ENCODE measurements around the gene STK11IP. TPM values are rescaled to one million over a fixed set of nuclear protein-coding genes. Genes with fewer than 3 reads are reported as not detected.

Gene STK11IP
- polyA plus RNA-seq, 5 donors, result 20.3 to 29.7 (median 26.2) TPM

GRCh38 chr2:219561179-219562048, 36.2 kb upstream of the STK11IP start:
- DNase-seq, result no peak

DNA sequence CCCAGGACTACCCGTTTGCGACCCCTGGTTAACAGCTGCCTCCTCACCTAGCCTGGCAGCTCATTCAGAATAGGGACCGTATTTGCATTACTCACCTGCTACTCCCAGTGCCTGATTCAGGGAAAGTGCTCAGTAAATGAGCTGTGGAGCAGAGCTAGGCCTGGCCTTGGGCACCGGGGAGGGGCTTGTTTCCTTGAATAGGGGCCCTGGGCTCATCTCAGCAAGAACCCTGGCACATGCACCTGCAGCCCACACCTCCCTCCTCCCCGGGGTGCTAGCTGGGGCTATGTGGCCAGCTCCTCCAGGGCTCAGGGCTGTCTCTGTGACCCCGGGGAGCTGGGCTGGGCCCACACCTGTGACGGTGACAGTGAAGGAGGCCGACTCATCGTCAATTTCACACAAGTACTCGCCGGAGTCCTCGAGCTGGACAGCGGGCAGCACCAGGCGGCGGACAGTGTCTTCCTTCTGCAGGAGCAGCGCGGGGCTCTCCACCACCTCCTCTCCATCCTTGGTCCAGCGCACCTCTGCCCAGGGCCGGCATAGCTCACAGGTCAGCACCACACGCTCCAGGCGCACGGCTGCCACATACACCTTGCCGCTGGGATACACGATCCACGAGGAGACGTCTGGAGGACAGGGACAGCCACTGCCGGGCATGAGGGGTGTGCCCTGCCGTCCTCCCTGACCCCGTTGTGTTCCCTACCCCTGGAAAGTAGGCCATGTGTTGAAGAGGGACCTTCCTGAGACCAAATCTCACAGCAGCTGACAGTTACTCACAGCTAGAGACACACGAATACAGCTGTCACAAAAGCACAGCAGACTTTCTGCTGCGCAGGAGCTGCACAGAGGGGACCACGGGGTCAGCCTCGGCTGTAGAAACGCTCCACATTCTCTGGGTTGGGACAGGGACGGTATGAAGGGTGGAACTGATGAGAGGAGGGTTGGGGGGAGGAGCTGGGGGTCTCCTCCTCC, 35.3 kb upstream of the STK11IP start:
- no peak for DNase-seq

DNA sequence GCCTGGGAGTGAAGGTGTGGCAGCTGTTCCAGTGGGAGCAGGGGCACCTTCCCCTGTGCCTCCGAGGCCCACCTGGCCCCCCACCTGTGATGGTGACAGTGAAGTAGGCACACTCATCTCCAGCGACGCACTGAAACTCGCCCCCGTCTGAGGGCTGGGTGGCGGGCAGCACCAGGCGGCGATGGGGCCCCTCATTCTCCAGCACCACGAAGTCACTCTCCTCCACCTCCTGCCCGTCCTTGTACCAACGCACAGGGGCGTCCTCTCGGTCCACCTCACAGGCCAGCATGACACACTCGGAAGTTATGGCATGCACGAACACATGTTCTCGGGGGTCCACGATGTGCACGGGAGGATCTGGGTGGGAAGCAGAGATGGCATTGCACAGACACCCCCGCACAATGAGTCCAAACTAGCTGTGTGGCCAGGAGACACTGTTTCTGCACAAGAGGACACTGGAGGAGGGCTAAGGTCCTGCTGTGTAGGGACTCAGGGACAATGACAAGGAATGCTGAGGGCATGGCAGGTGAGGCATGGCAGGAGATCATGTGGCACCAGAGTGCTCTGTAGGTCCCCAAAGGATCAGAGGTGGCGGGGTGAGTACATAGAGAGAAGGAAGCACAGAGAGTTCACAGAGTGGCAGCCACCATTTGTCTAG, 34.3 kb upstream of the STK11IP start:
- DNase-seq, result no peak

- DNase-seq, result no peak
Observed at GRCh38 chr2:219565130-219566080, 32.3 kb upstream of the STK11IP start.

- no peak for DNase-seq
Observed at GRCh38 chr2:219566640-219567039, 31.0 kb upstream of the STK11IP start.

DNA sequence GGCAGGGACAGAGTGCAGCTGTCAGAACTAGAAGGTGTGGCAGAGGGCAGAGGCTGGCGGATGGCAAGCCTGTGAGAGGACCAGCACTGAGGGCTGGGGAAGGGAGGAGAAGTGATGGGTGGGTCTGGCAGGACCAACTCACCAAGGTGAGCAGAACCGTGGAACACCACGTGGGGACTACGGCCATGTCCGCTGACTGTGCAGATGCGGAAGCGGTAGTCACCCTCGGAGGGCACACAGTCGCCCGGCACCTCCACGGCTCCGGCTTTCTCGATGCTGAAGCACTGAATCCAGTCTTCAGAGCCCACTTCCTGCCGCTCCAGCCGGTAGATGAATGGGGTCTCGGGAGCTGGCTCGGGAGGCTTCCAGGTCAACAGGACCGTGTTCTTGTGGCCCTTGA, 30.5 kb upstream of the STK11IP start:
- DNase-seq, result no peak

DNA sequence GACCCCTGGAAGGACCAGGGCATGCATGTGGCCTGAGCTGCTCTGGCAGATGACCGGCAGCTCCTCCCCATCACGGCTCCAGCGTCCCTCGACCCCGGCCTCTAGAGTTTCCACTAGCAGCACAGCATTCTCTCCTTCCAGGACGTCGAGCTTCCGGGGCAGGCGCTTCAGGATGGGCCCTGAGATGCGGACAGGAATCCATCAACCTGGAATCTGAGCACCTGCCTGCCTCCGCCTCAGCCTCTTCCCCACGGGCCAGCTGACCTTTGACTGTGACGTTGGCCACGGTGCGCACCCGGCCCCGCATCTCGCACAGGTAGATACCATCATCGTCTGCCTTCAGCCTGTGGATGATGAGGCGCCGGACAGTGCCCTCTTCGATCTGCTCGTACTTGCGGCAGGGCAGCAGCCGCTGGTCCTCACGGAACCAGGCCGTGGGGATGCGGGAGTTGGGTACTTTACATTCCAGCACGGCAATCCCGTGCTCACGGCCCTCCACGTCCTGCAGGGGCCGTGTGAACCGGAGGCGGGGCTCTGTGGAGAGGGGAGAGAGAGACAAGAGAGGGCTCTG, 29.8 kb upstream of the STK11IP start:
- no peak for DNase-seq

DNA sequence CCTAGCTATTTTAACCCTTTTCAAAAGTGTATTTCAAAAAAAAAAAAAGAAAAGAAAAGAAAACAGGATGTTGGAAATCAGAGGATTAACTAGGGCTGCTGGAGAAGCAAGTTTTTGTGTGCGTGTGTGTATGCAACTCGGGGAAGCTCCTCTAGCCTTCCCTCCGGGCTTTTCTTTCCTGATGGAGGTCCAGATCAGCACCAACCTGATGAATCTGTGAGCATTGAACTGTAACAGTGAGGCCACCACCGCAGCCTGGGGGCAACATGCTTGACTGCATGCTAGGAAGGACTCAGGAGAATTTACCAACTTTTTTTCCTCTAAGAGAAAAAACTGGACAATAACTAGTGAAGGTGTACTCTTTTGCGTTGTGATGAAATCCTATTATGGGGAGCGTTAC, 28.6 kb upstream of the STK11IP start:
- no peak for DNase-seq

DNA sequence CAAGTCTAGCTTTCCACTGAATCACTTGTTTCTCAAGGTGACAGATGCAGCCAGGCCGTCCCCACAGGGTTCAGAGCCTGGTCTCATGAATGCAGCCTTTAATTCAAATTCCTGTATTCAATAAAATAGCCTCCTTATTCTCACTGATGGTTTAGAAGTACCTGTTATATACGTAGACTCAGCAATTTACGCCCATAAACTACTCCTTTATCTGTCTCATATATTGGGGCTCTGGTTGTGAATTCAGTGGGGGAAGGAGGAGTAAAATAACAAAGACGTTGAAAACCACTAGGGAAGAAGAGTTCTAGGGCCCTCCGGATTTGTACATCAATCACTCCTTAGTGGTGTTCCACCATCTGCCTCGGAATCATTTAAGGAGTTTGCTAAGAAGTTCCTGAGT, 28.0 kb upstream of the STK11IP start:
- no peak for DNase-seq

- no peak for DNase-seq
Observed at GRCh38 chr2:219570194-219570923, 27.3 kb upstream of the STK11IP start.

GRCh38 chr2:219570924-219571310, 26.7 kb upstream of the STK11IP start:
- peak in 1 of 2 donors; percentile 45 for DNase-seq

GRCh38 chr2:219571311-219572236, 26.1 kb upstream of the STK11IP start, which contains the start of gene OBSL1:
Gene OBSL1, minus strand, starts transcription at chr2:219571539. Its CDS starts 307 bp downstream, at chr2:219571232.
- peak; percentile 81 to 83 for DNase-seq

GRCh38 chr2:219572237-219573001, 25.2 kb upstream of the STK11IP start, which contains the start of gene INHA:
Gene INHA, plus strand, starts transcription at chr2:219572310. Its CDS starts 65 bp downstream, at chr2:219572375.
- no peak for DNase-seq

DNA sequence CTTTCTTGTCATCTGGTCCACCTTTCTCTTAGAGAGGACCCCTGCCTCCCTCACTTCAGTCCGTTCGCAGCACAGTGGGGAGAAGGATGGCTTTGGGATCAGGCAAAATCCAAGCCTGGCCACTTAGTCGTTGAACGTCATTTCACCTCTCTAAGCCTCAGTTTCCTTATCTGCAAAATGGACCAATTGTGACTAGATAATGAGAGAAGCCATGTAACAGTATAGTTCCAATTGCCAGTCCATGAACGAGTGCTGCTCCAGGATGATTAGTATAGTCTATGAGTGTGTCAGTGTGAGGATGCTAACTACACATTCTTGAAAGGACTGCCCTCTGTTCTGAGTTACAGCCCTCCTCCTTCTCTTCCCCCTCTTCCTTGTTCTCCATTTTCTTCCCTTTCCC, 24.5 kb upstream of the STK11IP start:
- no peak for DNase-seq

DNA sequence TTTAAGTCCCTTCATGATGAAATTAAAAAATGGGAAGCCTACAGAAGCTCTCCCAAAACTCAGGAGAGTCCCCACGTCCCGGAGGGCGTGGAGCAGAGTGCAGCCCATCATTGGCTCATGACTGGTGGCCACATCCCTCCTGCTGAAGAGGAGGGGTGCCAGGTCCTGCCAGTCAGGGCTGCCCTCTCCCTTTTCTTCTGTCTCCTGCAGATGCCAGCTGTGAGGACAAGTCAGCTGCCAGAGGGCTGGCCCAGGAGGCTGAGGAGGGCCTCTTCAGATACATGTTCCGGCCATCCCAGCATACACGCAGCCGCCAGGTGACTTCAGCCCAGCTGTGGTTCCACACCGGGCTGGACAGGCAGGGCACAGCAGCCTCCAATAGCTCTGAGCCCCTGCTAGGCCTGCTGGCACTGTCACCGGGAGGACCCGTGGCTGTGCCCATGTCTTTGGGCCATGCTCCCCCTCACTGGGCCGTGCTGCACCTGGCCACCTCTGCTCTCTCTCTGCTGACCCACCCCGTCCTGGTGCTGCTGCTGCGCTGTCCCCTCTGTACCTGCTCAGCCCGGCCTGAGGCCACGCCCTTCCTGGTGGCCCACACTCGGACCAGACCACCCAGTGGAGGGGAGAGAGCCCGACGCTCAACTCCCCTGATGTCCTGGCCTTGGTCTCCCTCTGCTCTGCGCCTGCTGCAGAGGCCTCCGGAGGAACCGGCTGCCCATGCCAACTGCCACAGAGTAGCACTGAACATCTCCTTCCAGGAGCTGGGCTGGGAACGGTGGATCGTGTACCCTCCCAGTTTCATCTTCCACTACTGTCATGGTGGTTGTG, 23.0 kb upstream of the STK11IP start:
- no peak for DNase-seq
